CD14-positive monocyte (primary cell): ENCODE measurements around the gene OPRM1. TPM values are rescaled to one million over a fixed set of nuclear protein-coding genes. Genes with fewer than 3 reads are reported as not detected.

Experiments
- DNase-seq, 3 donors: peaks; one replicate each; pipeline ENCODE4 v3.0.0-alpha.2; 2011 to 2022
- H2AFZ ChIP-seq: 2 replicates; pipeline ENCODE4 v1.6.0; 2012; ENCODE audit warnings: mild to moderate bottlenecking, low read depth, low read length, inconsistent platforms; ENCODE audit not compliant: insufficient read depth, poor library complexity, severe bottlenecking
- H3K27ac ChIP-seq, 2 donors: 1 replicate in 1 of 2; 2 replicates in 1 of 2; pipeline ENCODE4 v1.5.1; 2012 to 2013; ENCODE audit warnings: low read length in 2 of 2, control low read depth in 1 of 2, inconsistent platforms in 1 of 2, low read depth in 1 of 2, mild to moderate bottlenecking in 1 of 2
- H3K27me3 ChIP-seq, 2 donors: one replicate each; pipeline versions ENCODE4 v1.6.0 to v1.6.1; 2011 to 2013; ENCODE audit warnings: low read length in 2 of 2; ENCODE audit not compliant: control insufficient read depth in 2 of 2, insufficient read depth in 2 of 2
- H3K36me3 ChIP-seq, 2 donors: replicated peaks in 1 of 2; 1 replicate in 1 of 2; 2 replicates in 1 of 2; pipeline versions ENCODE4 v1.5.1 to v1.6.1; 2012 to 2013; ENCODE audit warnings: low read length in 2 of 2, control low read depth in 1 of 2, inconsistent platforms in 1 of 2, mild to moderate bottlenecking in 1 of 2; ENCODE audit not compliant: insufficient read depth in 2 of 2, control insufficient read depth in 1 of 2
- H3K4me1 ChIP-seq, 2 donors: 1 replicate in 1 of 2; 2 replicates in 1 of 2; pipeline versions ENCODE4 v1.5.1 to v1.6.1; 2012 to 2013; ENCODE audit warnings: low read length in 2 of 2, control low read depth in 1 of 2, inconsistent platforms in 1 of 2, mild to moderate bottlenecking in 1 of 2, moderate library complexity in 1 of 2; ENCODE audit not compliant: insufficient read depth in 2 of 2, control insufficient read depth in 1 of 2
- H3K4me2 ChIP-seq: replicated peaks from 2 replicates; pipeline ENCODE3; 2012; ENCODE audit warnings: low read length, moderate library complexity, mild to moderate bottlenecking; ENCODE audit not compliant: poor library complexity, severe bottlenecking; ENCODE audit errors: extremely low read depth
- H3K4me3 ChIP-seq, 3 experiments: fragments of 200-600 bp in 1 of 3; sonication (generic) in 1 of 3; replicated peaks in 1 of 3; 1 replicate in 2 of 3; 2 replicates in 1 of 3; pipeline ENCODE4 v1.5.1; 2011 to 2013; ENCODE audit warnings: low read length in 3 of 3, mild to moderate bottlenecking in 3 of 3, control low read depth in 2 of 3, low read depth in 2 of 3, inconsistent platforms in 1 of 3, moderate library complexity in 1 of 3
- H3K79me2 ChIP-seq: 2 replicates; pipeline ENCODE4 v1.6.0; 2012; ENCODE audit warnings: mild to moderate bottlenecking, control low read depth, inconsistent platforms, low read length, moderate library complexity; ENCODE audit not compliant: insufficient read depth
- H3K9ac ChIP-seq: 2 replicates; pipeline ENCODE4 v1.6.0; 2017; ENCODE audit warnings: low read length, mild to moderate bottlenecking; ENCODE audit not compliant: insufficient read depth, poor library complexity, severe bottlenecking
- H3K9me3 ChIP-seq, 2 donors: replicated peaks in 1 of 2; 1 replicate in 1 of 2; 2 replicates in 1 of 2; pipeline versions ENCODE4 v1.5.1 to v1.6.1; 2012 to 2013; ENCODE audit warnings: low read length in 2 of 2, control low read depth in 1 of 2; ENCODE audit not compliant: control insufficient read depth in 1 of 2, insufficient read depth in 1 of 2
- H4K20me1 ChIP-seq: 2 replicates; pipeline ENCODE4 v1.6.0; 2012; ENCODE audit warnings: mild to moderate bottlenecking, low read length, control low read depth, moderate library complexity; ENCODE audit not compliant: insufficient read depth
- H3K27ac Mint-ChIP-seq, 7 donors: one replicate each; pipeline ENCODE4 v1.8.0; 2020; ENCODE audit warnings: mild to moderate bottlenecking in 7 of 7, mixed read lengths in 7 of 7, moderate library complexity in 6 of 7, inconsistent platforms in 2 of 7
- H3K27me3 Mint-ChIP-seq, 3 donors: one replicate each; pipeline ENCODE4 v1.8.0; 2021 to 2022; ENCODE audit warnings: low read depth in 3 of 3, mild to moderate bottlenecking in 3 of 3, mixed read lengths in 3 of 3, moderate library complexity in 3 of 3, inconsistent platforms in 1 of 3
- H3K36me3 Mint-ChIP-seq, 2 donors: one replicate each; pipeline ENCODE4 v1.8.0; 2020; ENCODE audit warnings: mixed read lengths in 2 of 2, inconsistent platforms in 1 of 2, mild to moderate bottlenecking in 1 of 2
- H3K4me1 Mint-ChIP-seq: one replicate; pipeline ENCODE4 v1.8.0; 2020; ENCODE audit warnings: mild to moderate bottlenecking, mixed read lengths
- H3K4me3 Mint-ChIP-seq, 2 donors: one replicate each; pipeline ENCODE4 v1.8.0; 2020; ENCODE audit warnings: mild to moderate bottlenecking in 2 of 2, mixed read lengths in 2 of 2, moderate library complexity in 1 of 2
- H3K9me3 Mint-ChIP-seq, 7 donors: one replicate each; pipeline ENCODE4 v1.8.0; 2020 to 2022; ENCODE audit warnings: mixed read lengths in 7 of 7, mild to moderate bottlenecking in 6 of 7, moderate library complexity in 6 of 7, inconsistent platforms in 2 of 7
- WGBS: methylation state at CpG from one replicate; pipeline ENCODE4 v1.1.5; 2013; ENCODE audit warnings: missing lambda C conversion rate; ENCODE audit not compliant: insufficient coverage; 5-methylcytosine and 5-hydroxymethylcytosine counted together
- intact Hi-C, 2 donors: fragments of 100-400 bp; cut with micrococcal nuclease; formaldehyde crosslinking; loops; one replicate each; pipeline versions ENCODE4 v1.15.0 to v1.15.1; 2023
- polyA plus RNA-seq, 3 donors: library from polyadenylated mRNA; depleted of rRNA in 1 of 3; unstranded in 2 of 3; stranded (reverse) in 1 of 3; fragments of 300-500 nt in 2 of 3; fragments of >200 nt in 1 of 3; fragmentation: Illumina TruSeq in 2 of 3; gene quantifications; 1 replicate in 2 of 3; 2 replicates in 1 of 3; pipeline ENCODE4 v1.2.3, GENCODE V29; 2012 to 2021
- TF ChIP-seq, protein P1 (sequence below): fragments of 200-600 bp; IDR thresholded peaks from one replicate; pipeline ENCODE4 v1.8.0; 2022; ENCODE audit warnings: antibody characterized with exemption, mild to moderate bottlenecking

The OPRM1 gene
- polyA plus RNA-seq, 3 donors, result not detected

DNA sequence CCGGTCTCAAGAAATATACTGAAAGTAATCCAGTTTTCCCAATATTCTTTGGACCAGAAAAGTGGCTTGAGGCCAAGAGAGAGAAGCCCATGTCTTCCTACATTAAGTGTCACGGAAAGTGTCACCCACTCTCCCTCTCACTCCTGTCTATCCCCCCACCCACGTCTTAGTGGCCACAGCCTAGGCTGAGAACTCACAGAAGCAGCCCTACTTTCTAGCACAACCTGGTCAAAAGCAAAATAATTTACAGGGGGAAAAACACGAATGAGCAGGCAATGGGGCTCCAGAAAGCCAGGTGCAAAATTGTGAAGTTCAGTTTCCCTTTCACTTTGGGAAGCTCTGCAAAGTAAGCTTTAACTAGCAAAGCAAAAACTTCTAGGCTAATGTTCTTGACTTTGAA is 118.0 kb downstream of the OPRM1 start:
- H3K27me3 Mint-ChIP-seq, result no peaks in the 10 kb centered on the region
- WGBS, result 40% methylated on average over 3 of the region's 4 CpGs
- Histone ChIP-seq H4K20me1 (peaks cover 41% of the 10 kb centered on the region), H3K9ac (no peak overlapping the region), H3K9me3 (no peaks in the 10 kb centered on the region), H3K79me2 (peaks cover under 1% of the 10 kb centered on the region), H3K36me3 (peaks cover 21 to 37% of the 10 kb centered on the region in 2 donors), H3K4me1 (peaks cover 22 to 31% of the 10 kb centered on the region in 2 donors), H3K4me2 (peak overlapping the region; percentile 15), H3K27ac (peak overlapping the region in 1 of 2 donors; percentile 54), H2AFZ (no peak overlapping the region), H3K4me3 (peak overlapping the region in 1 of 3 experiments; percentile 15), H3K27me3 (no peaks in the 10 kb centered on the region)
- peaks cover 33% of the 10 kb centered on the region for H3K4me1 Mint-ChIP-seq
- intact Hi-C loops, result loop anchor here in 1 of 2 donors (5.0 kb wide), 1 partner anchor 120 kb away; no protein-coding TSS in a partner anchor
- peak overlapping the region; percentile 41 to 63 for H3K4me3 Mint-ChIP-seq
- no peak for DNase-seq
- no peaks in the 10 kb centered on the region for H3K9me3 Mint-ChIP-seq
- H3K27ac Mint-ChIP-seq, result peak overlapping the region; percentile 56 to 86 (median 69)
- TF ChIP-seq, protein P1, sequence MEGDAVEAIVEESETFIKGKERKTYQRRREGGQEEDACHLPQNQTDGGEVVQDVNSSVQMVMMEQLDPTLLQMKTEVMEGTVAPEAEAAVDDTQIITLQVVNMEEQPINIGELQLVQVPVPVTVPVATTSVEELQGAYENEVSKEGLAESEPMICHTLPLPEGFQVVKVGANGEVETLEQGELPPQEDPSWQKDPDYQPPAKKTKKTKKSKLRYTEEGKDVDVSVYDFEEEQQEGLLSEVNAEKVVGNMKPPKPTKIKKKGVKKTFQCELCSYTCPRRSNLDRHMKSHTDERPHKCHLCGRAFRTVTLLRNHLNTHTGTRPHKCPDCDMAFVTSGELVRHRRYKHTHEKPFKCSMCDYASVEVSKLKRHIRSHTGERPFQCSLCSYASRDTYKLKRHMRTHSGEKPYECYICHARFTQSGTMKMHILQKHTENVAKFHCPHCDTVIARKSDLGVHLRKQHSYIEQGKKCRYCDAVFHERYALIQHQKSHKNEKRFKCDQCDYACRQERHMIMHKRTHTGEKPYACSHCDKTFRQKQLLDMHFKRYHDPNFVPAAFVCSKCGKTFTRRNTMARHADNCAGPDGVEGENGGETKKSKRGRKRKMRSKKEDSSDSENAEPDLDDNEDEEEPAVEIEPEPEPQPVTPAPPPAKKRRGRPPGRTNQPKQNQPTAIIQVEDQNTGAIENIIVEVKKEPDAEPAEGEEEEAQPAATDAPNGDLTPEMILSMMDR, result no peak
- peaks cover 28 to 39% of the 10 kb centered on the region in 2 donors for H3K36me3 Mint-ChIP-seq

DNA sequence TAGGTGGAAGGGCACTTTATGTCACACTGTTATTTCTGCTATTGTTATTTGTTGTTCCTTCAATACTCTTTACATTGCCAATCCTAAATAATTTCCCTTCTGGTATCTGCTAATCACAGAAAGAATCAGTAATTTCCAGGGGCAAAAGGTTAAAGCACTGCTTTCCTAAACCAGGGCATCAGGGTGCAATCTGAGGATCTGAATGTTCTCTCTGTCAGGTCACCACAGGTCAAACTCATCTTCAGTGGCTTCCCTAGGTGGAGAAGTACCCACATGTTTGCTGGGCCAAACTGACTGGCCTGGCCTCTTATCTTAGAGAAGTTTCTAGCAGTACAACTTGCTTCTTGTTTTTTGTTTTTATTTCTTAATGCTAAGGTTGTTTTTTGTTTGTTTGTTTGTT is 118.7 kb downstream of the OPRM1 start:
- Histone ChIP-seq H3K27ac (peak overlapping the region in 1 of 2 donors; percentile 54), H3K36me3 (peaks cover 21 to 37% of the 10 kb centered on the region in 2 donors), H3K4me2 (no peak overlapping the region), H3K9ac (no peak overlapping the region), H3K4me1 (peaks cover 28 to 37% of the 10 kb centered on the region in 2 donors), H3K9me3 (no peaks in the 10 kb centered on the region), H3K27me3 (no peaks in the 10 kb centered on the region), H3K79me2 (peaks cover 6% of the 10 kb centered on the region), H2AFZ (no peak overlapping the region), H4K20me1 (peaks cover 47% of the 10 kb centered on the region), H3K4me3 (peak overlapping the region in 1 of 3 experiments; percentile 15)
- Mint-ChIP-seq H3K4me1 (peaks cover 33% of the 10 kb centered on the region), H3K36me3 (peaks cover 28 to 39% of the 10 kb centered on the region in 2 donors), H3K9me3 (no peaks in the 10 kb centered on the region), H3K27ac (peak overlapping the region; percentile 16 to 86 (median 64)), H3K4me3 (no peak overlapping the region), H3K27me3 (no peaks in the 10 kb centered on the region)
- DNase-seq, result no peak
- TF ChIP-seq, protein P1, result no peak
- intact Hi-C loops, result loop anchor here in 1 of 2 donors (5.0 kb wide), 1 partner anchor 120 kb away; no protein-coding TSS in a partner anchor
